H9 (cell line): Measurements from ENCODE around the gene ATP2B2. TPM values are rescaled to one million over a fixed set of nuclear protein-coding genes. Genes with fewer than 3 reads are reported as not detected.

Experiments
- DNase-seq: peaks from one replicate; pipeline ENCODE4 v3.0.0-alpha.2; 2017
- H2AFZ ChIP-seq: one replicate; pipeline ENCODE4 v1.6.1; 2013; ENCODE audit warnings: mild to moderate bottlenecking, low read length, control low read depth, moderate library complexity
- H2AK5ac ChIP-seq: 2 replicates; pipeline ENCODE4 v1.6.1; 2013; ENCODE audit warnings: low read length, control low read depth, mixed read lengths; ENCODE audit not compliant: insufficient read length
- H2BK120ac ChIP-seq: one replicate; pipeline ENCODE4 v1.6.1; 2013; ENCODE audit warnings: low read depth, mild to moderate bottlenecking, low read length, control low read depth, inconsistent platforms; ENCODE audit not compliant: poor library complexity, severe bottlenecking
- H2BK12ac ChIP-seq: 2 replicates; pipeline ENCODE4 v1.6.1; 2013; ENCODE audit warnings: low read length, control low read depth, mixed read lengths, low read depth; ENCODE audit not compliant: insufficient read length
- H2BK15ac ChIP-seq: 2 replicates; pipeline ENCODE4 v1.6.1; 2013; ENCODE audit warnings: low read depth, low read length, control low read depth
- H2BK20ac ChIP-seq: one replicate; pipeline ENCODE4 v1.6.1; 2013; ENCODE audit warnings: low read depth, mild to moderate bottlenecking, low read length, control low read depth, inconsistent platforms; ENCODE audit not compliant: poor library complexity, severe bottlenecking
- H2BK5ac ChIP-seq: 2 replicates; pipeline ENCODE4 v1.6.1; 2013; ENCODE audit warnings: low read length, control low read depth, mixed read lengths; ENCODE audit not compliant: insufficient read length
- H3K14ac ChIP-seq: 2 replicates; pipeline ENCODE4 v1.6.1; 2013; ENCODE audit warnings: low read length, control low read depth; ENCODE audit not compliant: insufficient read depth
- H3K18ac ChIP-seq: 2 replicates; pipeline ENCODE4 v1.6.1; 2013; ENCODE audit warnings: low read depth, mild to moderate bottlenecking, mixed read lengths, low read length, control low read depth; ENCODE audit not compliant: insufficient read length
- H3K23ac ChIP-seq: 2 replicates; pipeline ENCODE4 v1.6.1; 2013; ENCODE audit warnings: low read length, control low read depth, mixed read lengths, low read depth; ENCODE audit not compliant: insufficient read length
- H3K23me2 ChIP-seq: 2 replicates; pipeline ENCODE4 v1.6.1; 2013; ENCODE audit warnings: low read depth, mild to moderate bottlenecking, mixed read lengths, low read length, control low read depth; ENCODE audit not compliant: insufficient read length, poor library complexity, severe bottlenecking
- H3K27ac ChIP-seq: 2 replicates; pipeline ENCODE4 v1.5.1; 2013; ENCODE audit warnings: low read length, control low read depth, mixed read lengths, low read depth; ENCODE audit not compliant: insufficient read length
- H3K27me3 ChIP-seq: 2 replicates; pipeline ENCODE4 v1.6.1; 2013; ENCODE audit warnings: low read length, control low read depth, inconsistent platforms; ENCODE audit not compliant: insufficient read depth
- H3K4ac ChIP-seq: 2 replicates; pipeline ENCODE4 v1.6.1; 2013; ENCODE audit warnings: low read depth, mild to moderate bottlenecking, control low read depth, inconsistent platforms, low read length, moderate library complexity
- H3K4me1 ChIP-seq: 2 replicates; pipeline ENCODE4 v1.6.1; 2013; ENCODE audit warnings: low read length, control low read depth, inconsistent platforms; ENCODE audit not compliant: insufficient read depth
- H3K4me2 ChIP-seq: 2 replicates; pipeline ENCODE4 v1.6.1; 2013; ENCODE audit warnings: low read length, control low read depth, mixed read lengths; ENCODE audit not compliant: insufficient read length, insufficient read depth
- H3K56ac ChIP-seq: 2 replicates; pipeline ENCODE4 v1.6.1; 2013; ENCODE audit warnings: low read depth, mild to moderate bottlenecking, mixed read lengths, low read length, control low read depth; ENCODE audit not compliant: insufficient read length
- H3K79me1 ChIP-seq: 2 replicates; pipeline ENCODE4 v1.6.1; 2013; ENCODE audit warnings: low read depth, mild to moderate bottlenecking, moderate library complexity, low read length, control low read depth, inconsistent platforms; ENCODE audit not compliant: insufficient read depth, poor library complexity, severe bottlenecking
- H3K79me2 ChIP-seq: 2 replicates; pipeline ENCODE4 v1.6.1; 2013; ENCODE audit warnings: low read length, control low read depth, inconsistent platforms; ENCODE audit not compliant: insufficient read depth
- H3K9ac ChIP-seq: 2 replicates; pipeline ENCODE4 v1.6.1; 2013; ENCODE audit warnings: low read length, control low read depth, mixed read lengths; ENCODE audit not compliant: insufficient read length; ENCODE audit errors: extremely low read depth
- H3K9me3 ChIP-seq: one replicate; pipeline ENCODE4 v1.6.1; 2013; ENCODE audit warnings: low read depth, low read length, inconsistent platforms; ENCODE audit not compliant: control insufficient read depth
- H3T11ph ChIP-seq: one replicate; pipeline ENCODE4 v1.6.1; 2013; ENCODE audit warnings: mild to moderate bottlenecking, low read length, control low read depth, inconsistent platforms
- H4K20me1 ChIP-seq: one replicate; pipeline ENCODE4 v1.6.1; 2013; ENCODE audit not compliant: control insufficient read depth, insufficient read length, insufficient read depth
- H4K5ac ChIP-seq: 2 replicates; pipeline ENCODE4 v1.6.1; 2013; ENCODE audit warnings: low read depth, mild to moderate bottlenecking, mixed read lengths, low read length, control low read depth; ENCODE audit not compliant: insufficient read length
- H4K8ac ChIP-seq: replicated peaks from 2 replicates; pipeline ENCODE4 v1.6.1; 2013; ENCODE audit warnings: low read length, control low read depth, mixed read lengths, low read depth; ENCODE audit not compliant: insufficient read length
- H4K91ac ChIP-seq: 2 replicates; pipeline ENCODE4 v1.6.1; 2013; ENCODE audit warnings: low read depth, mild to moderate bottlenecking, moderate library complexity, mixed read lengths, low read length, control low read depth; ENCODE audit not compliant: insufficient read length
- H3K27ac Mint-ChIP-seq, 3 experiments: 2 replicates in 2 of 3; 3 replicates in 1 of 3; pipeline ENCODE4 v1.8.0; 2020 to 2021; ENCODE audit warnings: mixed read lengths in 3 of 3, mild to moderate bottlenecking in 1 of 3, moderate library complexity in 1 of 3
- H3K27me3 Mint-ChIP-seq: 2 replicates; pipeline ENCODE4 v1.8.0; 2021; ENCODE audit warnings: low read depth, mild to moderate bottlenecking, moderate library complexity, mixed read lengths
- H3K36me3 Mint-ChIP-seq, 3 experiments: 2 replicates in 2 of 3; 3 replicates in 1 of 3; pipeline ENCODE4 v1.8.0; 2020 to 2021; ENCODE audit warnings: low read depth in 3 of 3, mixed read lengths in 3 of 3; ENCODE audit not compliant: insufficient read depth in 1 of 3
- H3K4me1 Mint-ChIP-seq, 2 experiments: 2 replicates each; pipeline ENCODE4 v1.8.0; 2020; ENCODE audit warnings: mixed read lengths in 2 of 2
- H3K4me3 Mint-ChIP-seq, 2 experiments: 2 replicates in 1 of 2; 3 replicates in 1 of 2; pipeline ENCODE4 v1.8.0; 2020 to 2021; ENCODE audit warnings: mild to moderate bottlenecking in 2 of 2, mixed read lengths in 2 of 2, moderate library complexity in 1 of 2
- H3K9me3 Mint-ChIP-seq, 2 experiments: 2 replicates in 1 of 2; 3 replicates in 1 of 2; pipeline ENCODE4 v1.8.0; 2020; ENCODE audit warnings: mild to moderate bottlenecking in 2 of 2, mixed read lengths in 2 of 2, moderate library complexity in 1 of 2
- CTCF ChIP-seq: fragments of 200-600 bp; sonication (generic); conservative IDR thresholded peaks from 3 replicates; pipeline ENCODE4 v1.8.0; 2021; ENCODE audit warnings: antibody characterized with exemption, mild to moderate bottlenecking
- WGBS: extraction: QIAGEN DNeasy Blood & Tissue Kit; methylation state at CpG from one replicate; pipeline ENCODE4 v1.1.7; 2013; ENCODE audit warnings: missing lambda C conversion rate, low lambda C conversion rate, mixed read lengths; ENCODE audit not compliant: insufficient read length; ENCODE audit errors: extremely low coverage; 5-methylcytosine and 5-hydroxymethylcytosine counted together
- total RNA-seq: library from RNA; stranded (reverse); gene quantifications from 2 replicates; pipeline ENCODE4 v1.2.1, GENCODE V29; 2021

The ATP2B2 gene
- total RNA-seq, 1 experiment from 2014 or later = 0.33 TPM

DNA sequence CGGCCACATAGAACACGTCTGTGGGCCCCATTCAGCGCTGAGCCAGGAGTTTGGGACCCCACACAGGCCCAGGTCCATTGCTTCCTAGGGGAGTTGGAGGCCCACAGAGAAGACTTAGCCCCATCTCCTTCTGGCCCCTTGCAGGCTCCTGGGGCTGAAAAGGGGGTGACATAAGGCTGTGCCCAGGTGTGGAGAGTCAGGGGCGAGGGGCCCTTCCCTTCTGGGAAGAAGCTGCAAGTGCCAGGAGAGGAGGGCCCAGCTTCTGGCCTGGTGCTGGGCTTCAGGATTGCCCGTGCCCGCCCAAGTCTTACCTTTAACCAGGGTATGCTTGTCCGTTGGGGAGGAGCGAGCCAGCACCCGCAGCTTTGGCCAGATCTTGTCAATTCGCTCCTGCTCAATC, 155.6 kb downstream of the ATP2B2 start:
- Histone ChIP-seq H3T11ph (no peak overlapping the region), H3K27ac (no peak overlapping the region), H4K5ac (no peak overlapping the region), H2AFZ (no peak overlapping the region), H2AK5ac (no peak overlapping the region), H2BK20ac (no peak overlapping the region), H3K18ac (no peak overlapping the region), H3K9me3 (no peaks in the 10 kb centered on the region), H2BK120ac (no peak overlapping the region), H3K79me1 (no peaks in the 10 kb centered on the region), H4K91ac (no peak overlapping the region), H3K27me3 (no peaks in the 10 kb centered on the region), H3K14ac (no peak overlapping the region), H3K4ac (no peak overlapping the region), H2BK15ac (no peak overlapping the region), H3K23me2 (no peaks in the 10 kb centered on the region), H3K79me2 (no peaks in the 10 kb centered on the region), H3K9ac (no peak overlapping the region), H2BK5ac (no peak overlapping the region), H3K4me1 (no peaks in the 10 kb centered on the region; the same call in 1 of the 2 replicates), H4K20me1 (no peaks in the 10 kb centered on the region), H3K23ac (no peak overlapping the region), H3K4me2 (no peak overlapping the region), H3K56ac (no peak overlapping the region), H2BK12ac (no peak overlapping the region), H4K8ac (no peak overlapping the region)
- WGBS = no CpG with 5 or more reads among the region's 10 CpGs
- H3K36me3 Mint-ChIP-seq = no peaks in the 10 kb centered on the region
- H3K9me3 Mint-ChIP-seq = no peaks in the 10 kb centered on the region
- no peak for DNase-seq
- H3K4me1 Mint-ChIP-seq = peaks cover 14 to 19% of the 10 kb centered on the region in 2 experiments
- no peak overlapping the region for H3K4me3 Mint-ChIP-seq
- no peak overlapping the region for H3K27ac Mint-ChIP-seq
- TF ChIP-seq CTCF = no peak
- peaks cover 3% of the 10 kb centered on the region for H3K27me3 Mint-ChIP-seq
